ENCODE results near the gene CNGA1. TPM values are rescaled to one million over a fixed set of nuclear protein-coding genes. Genes with fewer than 3 reads are reported as not detected.

CNGA1 gene
- total RNA-seq, 2 donors from 2014 or later, result 0.28 TPM; not detected in 1

- Histone ChIP-seq H3K4me3 (no peak overlapping the region), H3K27ac (no peak overlapping the region), H3K36me3 (no peaks in the 10 kb centered on the region), H3K27me3 (replicated peaks; ENCODE audit: insufficient read depth) (no peaks in the 10 kb centered on the region), H3K9me3 (no peaks in the 10 kb centered on the region), H3K4me1 (ENCODE audit: control insufficient read depth in 1 of 2, low read depth in 2 of 2) (no peaks in the 10 kb centered on the region)
- DNase-seq (ENCODE audit: low spot score) (no peak), ATAC-seq (ENCODE audit: insufficient number of reproducible peaks, low FRiP score, low read depth) (no peak)
- no peak for TF ChIP-seq CTCF (IDR thresholded peaks at IDR 0.05)
Observed at GRCh38 chr4:48051078-48051477, 34.6 kb upstream of the CNGA1 start.

- no peak for ATAC-seq (ENCODE audit: insufficient number of reproducible peaks, low FRiP score, low read depth)
- no peaks in the 10 kb centered on the region for H3K9me3 ChIP-seq
Observed at GRCh38 chr4:48049483-48049882, 33.0 kb upstream of the CNGA1 start.

DNA sequence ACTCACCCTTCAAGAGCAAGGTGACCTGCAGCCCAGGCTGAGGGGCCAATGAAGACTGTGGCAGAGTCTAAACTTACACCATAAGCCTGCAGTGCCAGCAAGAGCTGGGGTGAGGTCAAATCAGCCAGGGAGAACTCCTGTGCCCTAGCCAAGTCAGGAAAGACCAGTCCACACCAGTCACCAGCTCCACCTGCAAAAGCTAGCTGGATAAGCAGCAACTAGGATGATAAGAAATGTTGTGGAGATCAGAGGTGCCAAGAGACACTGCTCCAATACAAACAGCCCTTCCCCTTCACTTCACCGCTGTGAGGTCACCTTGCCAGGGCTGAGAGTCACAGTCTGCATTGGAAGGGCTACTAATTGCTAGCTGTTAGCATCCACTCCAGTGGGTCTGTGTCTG, 31.4 kb upstream of the CNGA1 start:
- Histone ChIP-seq H3K27me3 (replicated peaks; ENCODE audit: insufficient read depth) (no peaks in the 10 kb centered on the region), H3K9me3 (no peaks in the 10 kb centered on the region), H3K4me3 (no peak overlapping the region), H3K36me3 (no peaks in the 10 kb centered on the region), H3K27ac (no peak overlapping the region), H3K4me1 (ENCODE audit: control insufficient read depth in 1 of 2, low read depth in 2 of 2) (no peaks in the 10 kb centered on the region)
- ATAC-seq (ENCODE audit: insufficient number of reproducible peaks, low FRiP score, low read depth) (no peak), DNase-seq (ENCODE audit: low spot score) (no peak)
- no peak for TF ChIP-seq CTCF (IDR thresholded peaks at IDR 0.05)

More at GRCh38 chr4:48049483-48049882, 33.0 kb upstream of the CNGA1 start:
- no peaks in the 10 kb centered on the region for H3K4me1 ChIP-seq (ENCODE audit: control insufficient read depth in 1 of 2, low read depth in 2 of 2)
- H3K27ac ChIP-seq, result no peak overlapping the region
- DNase-seq (ENCODE audit: low spot score), result no peak
- TF ChIP-seq CTCF (IDR thresholded peaks at IDR 0.05), result no peak
- H3K4me3 ChIP-seq, result no peak overlapping the region
- no peaks in the 10 kb centered on the region for H3K36me3 ChIP-seq
- no peaks in the 10 kb centered on the region for H3K27me3 ChIP-seq (replicated peaks; ENCODE audit: insufficient read depth)

GRCh38 chr4:48047421-48047844, 31.0 kb upstream of the CNGA1 start:
- H3K4me1 ChIP-seq (ENCODE audit: control insufficient read depth in 1 of 2, low read depth in 2 of 2), result no peaks in the 10 kb centered on the region
- H3K9me3 ChIP-seq, result no peaks in the 10 kb centered on the region
- no peaks in the 10 kb centered on the region for H3K27me3 ChIP-seq (replicated peaks; ENCODE audit: insufficient read depth)
- ATAC-seq (ENCODE audit: insufficient number of reproducible peaks, low FRiP score, low read depth) (no peak), DNase-seq (ENCODE audit: low spot score) (no peak)
- no peak overlapping the region for H3K4me3 ChIP-seq
- no peak for TF ChIP-seq CTCF (IDR thresholded peaks at IDR 0.05)
- no peaks in the 10 kb centered on the region for H3K36me3 ChIP-seq
- no peak overlapping the region for H3K27ac ChIP-seq

DNA sequence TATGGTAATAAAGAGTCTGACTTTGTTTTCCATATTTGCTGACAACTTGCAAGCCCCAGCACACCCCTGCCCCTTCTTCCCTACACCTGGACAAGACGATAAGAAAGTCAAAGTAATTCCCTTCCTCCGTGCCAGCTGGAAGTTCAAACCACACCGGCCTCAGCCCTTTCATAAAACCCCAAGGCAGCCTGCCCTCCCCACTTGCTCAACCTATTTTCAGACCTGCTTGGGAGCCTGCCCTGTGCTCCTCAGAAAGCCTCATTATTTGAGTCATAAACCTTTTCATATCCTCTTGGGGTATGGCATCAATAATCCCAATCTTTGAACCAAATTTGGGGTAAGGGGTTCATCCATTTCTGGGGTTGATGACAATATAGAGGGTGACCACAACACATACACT, 29.6 kb upstream of the CNGA1 start:
- no peak for DNase-seq (ENCODE audit: low spot score)
- Histone ChIP-seq H3K9me3 (no peaks in the 10 kb centered on the region), H3K36me3 (no peaks in the 10 kb centered on the region), H3K4me1 (ENCODE audit: control insufficient read depth in 1 of 2, low read depth in 2 of 2) (no peaks in the 10 kb centered on the region), H3K27ac (no peak overlapping the region), H3K4me3 (no peak overlapping the region), H3K27me3 (replicated peaks; ENCODE audit: insufficient read depth) (no peaks in the 10 kb centered on the region)
- no peak for TF ChIP-seq CTCF (IDR thresholded peaks at IDR 0.05)
- no peak for ATAC-seq (ENCODE audit: insufficient number of reproducible peaks, low FRiP score, low read depth)

Data from thoracic aorta (tissue), 2 donors.